Hepatocyte (in vitro differentiated cells): ENCODE results near the gene GPD2.

ENCODE experiments used
- EZH2 ChIP-seq: fragments of 200-600 bp; sonication (generic); IDR thresholded peaks from 2 replicates; pipeline ENCODE4 v1.6.1; 2016; ENCODE audit warnings: antibody characterized with exemption, mild to moderate bottlenecking, borderline replicate concordance
- EZH2phosphoT487 ChIP-seq: fragments of 200-600 bp; sonication (generic); IDR thresholded peaks from one replicate; pipeline ENCODE4 v1.6.1; 2018; ENCODE audit warnings: antibody characterized with exemption, mild to moderate bottlenecking, low read depth, moderate library complexity; ENCODE audit not compliant: unreplicated experiment, severe bottlenecking
- TF ChIP-seq, protein P1 (sequence below): fragments of 200-600 bp; sonication (generic); IDR thresholded peaks from 2 replicates; pipeline ENCODE4 v1.5.1; 2016; ENCODE audit warnings: antibody characterized with exemption, mild to moderate bottlenecking; ENCODE audit not compliant: poor library complexity

DNA sequence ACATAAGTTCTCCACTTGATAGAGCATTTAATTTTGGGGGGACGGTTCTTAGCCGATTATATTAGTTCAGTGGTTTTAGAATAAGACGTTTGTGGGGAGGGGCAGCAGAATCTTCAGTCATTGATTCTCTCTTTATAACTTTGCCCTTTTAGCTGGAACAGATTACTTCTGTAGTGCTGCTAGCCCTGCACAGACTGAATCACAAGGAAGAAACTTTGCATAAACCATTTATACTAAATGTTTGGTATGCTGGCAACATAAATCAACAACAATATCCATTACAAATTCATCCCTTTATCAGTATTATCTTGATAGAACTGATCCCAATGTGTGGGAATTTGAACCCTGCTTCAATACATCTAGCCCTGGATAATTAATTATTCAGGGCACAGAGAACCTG is 112.2 kb downstream of the GPD2 start:
- TF ChIP-seq, protein P1, sequence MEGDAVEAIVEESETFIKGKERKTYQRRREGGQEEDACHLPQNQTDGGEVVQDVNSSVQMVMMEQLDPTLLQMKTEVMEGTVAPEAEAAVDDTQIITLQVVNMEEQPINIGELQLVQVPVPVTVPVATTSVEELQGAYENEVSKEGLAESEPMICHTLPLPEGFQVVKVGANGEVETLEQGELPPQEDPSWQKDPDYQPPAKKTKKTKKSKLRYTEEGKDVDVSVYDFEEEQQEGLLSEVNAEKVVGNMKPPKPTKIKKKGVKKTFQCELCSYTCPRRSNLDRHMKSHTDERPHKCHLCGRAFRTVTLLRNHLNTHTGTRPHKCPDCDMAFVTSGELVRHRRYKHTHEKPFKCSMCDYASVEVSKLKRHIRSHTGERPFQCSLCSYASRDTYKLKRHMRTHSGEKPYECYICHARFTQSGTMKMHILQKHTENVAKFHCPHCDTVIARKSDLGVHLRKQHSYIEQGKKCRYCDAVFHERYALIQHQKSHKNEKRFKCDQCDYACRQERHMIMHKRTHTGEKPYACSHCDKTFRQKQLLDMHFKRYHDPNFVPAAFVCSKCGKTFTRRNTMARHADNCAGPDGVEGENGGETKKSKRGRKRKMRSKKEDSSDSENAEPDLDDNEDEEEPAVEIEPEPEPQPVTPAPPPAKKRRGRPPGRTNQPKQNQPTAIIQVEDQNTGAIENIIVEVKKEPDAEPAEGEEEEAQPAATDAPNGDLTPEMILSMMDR = no peak
- TF ChIP-seq EZH2 = no peak
- TF ChIP-seq EZH2phosphoT487 = no peak
